A549 (cell line): ENCODE results near the gene EGLN2.

Experiments used
- ESRRA ChIP-seq: fragments of 150-350 bp; IDR thresholded peaks from 2 replicates; pipeline ENCODE4 v1.6.1; 2014; ENCODE audit warnings: mild to moderate bottlenecking, low read length, borderline replicate concordance
- JUNB ChIP-seq: fragments of >200 bp; sonication (Bioruptor Twin); formaldehyde crosslinking; IDR thresholded peaks from 2 replicates; pipeline ENCODE4 v1.6.1; 2016
- NPAS2 ChIP-seq: fragments of 250-450 bp; sonication (Bioruptor Pico); IDR thresholded peaks from 2 replicates; pipeline ENCODE4 v1.8.0; 2022; ENCODE audit warnings: mild to moderate bottlenecking, moderate library complexity, borderline replicate concordance
- POLR2A ChIP-seq: IDR thresholded peaks from 2 replicates; pipeline ENCODE4 v1.6.1; 2012; ENCODE audit warnings: mild to moderate bottlenecking, low read length
- POLR2AphosphoS2 ChIP-seq: conservative IDR thresholded peaks from 2 replicates; pipeline ENCODE4 v1.6.1; 2012; ENCODE audit warnings: low read length, improper control_type of control experiment, inconsistent platforms
- RFX5 ChIP-seq: fragments of 450-650 bp; IDR thresholded peaks from 2 replicates; pipeline ENCODE4 v1.7.1; 2014; ENCODE audit warnings: antibody characterized with exemption, mild to moderate bottlenecking, moderate library complexity
- TP53 ChIP-seq: fragments of 250-450 bp; sonication (Bioruptor Pico); IDR thresholded peaks from 2 replicates; pipeline ENCODE4 v1.5.0; 2021; ENCODE audit warnings: mild to moderate bottlenecking, moderate library complexity
- ZFP36 ChIP-seq: fragments of 450-650 bp; IDR thresholded peaks from 2 replicates; pipeline ENCODE4 v1.6.1; 2014; ENCODE audit warnings: borderline replicate concordance; ENCODE audit not compliant: partially characterized antibody
- TF ChIP-seq, protein P1 (sequence below): fragments of >200 bp; sonication (Bioruptor Twin); formaldehyde crosslinking; IDR thresholded peaks from 3 replicates; pipeline ENCODE4 v1.5.1; 2016
- TF ChIP-seq, protein P2 (sequence below): fragments of >200 bp; sonication (Bioruptor Twin); formaldehyde crosslinking; IDR thresholded peaks from 2 replicates; pipeline ENCODE4 v1.6.1; 2016
- TF ChIP-seq, protein P3 (sequence below): fragments of 150-350 bp; IDR thresholded peaks from 2 replicates; pipeline ENCODE4 v1.6.1; 2014; ENCODE audit warnings: low read depth, mild to moderate bottlenecking, low read length
- TF ChIP-seq, protein P4 (sequence below): fragments of 450-650 bp; IDR thresholded peaks from 2 replicates; pipeline ENCODE4 v1.6.1; 2014; ENCODE audit warnings: antibody characterized with exemption

DNA sequence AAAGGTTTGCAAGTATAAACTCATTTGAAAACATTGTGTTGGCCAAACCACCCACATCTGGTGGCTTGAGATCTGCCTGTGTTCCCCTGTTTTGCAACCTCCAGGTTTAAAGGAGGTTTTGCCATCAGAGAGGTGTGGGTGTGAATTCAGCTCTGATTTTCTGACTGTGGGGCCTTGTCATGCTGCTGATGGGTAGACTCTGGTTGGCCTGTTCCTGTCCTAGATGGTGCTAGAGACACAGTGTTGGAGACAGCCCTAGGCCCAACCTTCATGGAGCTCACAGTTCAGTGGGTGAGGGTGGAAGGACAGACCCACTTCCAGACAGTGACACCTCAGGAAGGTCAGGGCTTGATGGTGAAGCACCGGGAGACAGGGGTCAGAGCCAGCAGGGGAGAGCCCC lies 13.5 kb upstream of the EGLN2 start:
- TF ChIP-seq ZFP36 (no peak), NPAS2 (CRISPR knock-in tag) (no peak), POLR2A (no peak), ESRRA (no peak), POLR2AphosphoS2 (no peak), RFX5 (no peak), TP53 (CRISPR knock-in tag) (no peak), JUNB (no peak)
- TF ChIP-seq, protein P1, sequence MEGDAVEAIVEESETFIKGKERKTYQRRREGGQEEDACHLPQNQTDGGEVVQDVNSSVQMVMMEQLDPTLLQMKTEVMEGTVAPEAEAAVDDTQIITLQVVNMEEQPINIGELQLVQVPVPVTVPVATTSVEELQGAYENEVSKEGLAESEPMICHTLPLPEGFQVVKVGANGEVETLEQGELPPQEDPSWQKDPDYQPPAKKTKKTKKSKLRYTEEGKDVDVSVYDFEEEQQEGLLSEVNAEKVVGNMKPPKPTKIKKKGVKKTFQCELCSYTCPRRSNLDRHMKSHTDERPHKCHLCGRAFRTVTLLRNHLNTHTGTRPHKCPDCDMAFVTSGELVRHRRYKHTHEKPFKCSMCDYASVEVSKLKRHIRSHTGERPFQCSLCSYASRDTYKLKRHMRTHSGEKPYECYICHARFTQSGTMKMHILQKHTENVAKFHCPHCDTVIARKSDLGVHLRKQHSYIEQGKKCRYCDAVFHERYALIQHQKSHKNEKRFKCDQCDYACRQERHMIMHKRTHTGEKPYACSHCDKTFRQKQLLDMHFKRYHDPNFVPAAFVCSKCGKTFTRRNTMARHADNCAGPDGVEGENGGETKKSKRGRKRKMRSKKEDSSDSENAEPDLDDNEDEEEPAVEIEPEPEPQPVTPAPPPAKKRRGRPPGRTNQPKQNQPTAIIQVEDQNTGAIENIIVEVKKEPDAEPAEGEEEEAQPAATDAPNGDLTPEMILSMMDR: no peak
- TF ChIP-seq, protein P2, sequence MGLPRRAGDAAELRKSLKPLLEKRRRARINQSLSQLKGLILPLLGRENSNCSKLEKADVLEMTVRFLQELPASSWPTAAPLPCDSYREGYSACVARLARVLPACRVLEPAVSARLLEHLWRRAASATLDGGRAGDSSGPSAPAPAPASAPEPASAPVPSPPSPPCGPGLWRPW: no peak
- TF ChIP-seq, protein P3, sequence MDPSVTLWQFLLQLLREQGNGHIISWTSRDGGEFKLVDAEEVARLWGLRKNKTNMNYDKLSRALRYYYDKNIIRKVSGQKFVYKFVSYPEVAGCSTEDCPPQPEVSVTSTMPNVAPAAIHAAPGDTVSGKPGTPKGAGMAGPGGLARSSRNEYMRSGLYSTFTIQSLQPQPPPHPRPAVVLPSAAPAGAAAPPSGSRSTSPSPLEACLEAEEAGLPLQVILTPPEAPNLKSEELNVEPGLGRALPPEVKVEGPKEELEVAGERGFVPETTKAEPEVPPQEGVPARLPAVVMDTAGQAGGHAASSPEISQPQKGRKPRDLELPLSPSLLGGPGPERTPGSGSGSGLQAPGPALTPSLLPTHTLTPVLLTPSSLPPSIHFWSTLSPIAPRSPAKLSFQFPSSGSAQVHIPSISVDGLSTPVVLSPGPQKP: no peak
- TF ChIP-seq, protein P4, sequence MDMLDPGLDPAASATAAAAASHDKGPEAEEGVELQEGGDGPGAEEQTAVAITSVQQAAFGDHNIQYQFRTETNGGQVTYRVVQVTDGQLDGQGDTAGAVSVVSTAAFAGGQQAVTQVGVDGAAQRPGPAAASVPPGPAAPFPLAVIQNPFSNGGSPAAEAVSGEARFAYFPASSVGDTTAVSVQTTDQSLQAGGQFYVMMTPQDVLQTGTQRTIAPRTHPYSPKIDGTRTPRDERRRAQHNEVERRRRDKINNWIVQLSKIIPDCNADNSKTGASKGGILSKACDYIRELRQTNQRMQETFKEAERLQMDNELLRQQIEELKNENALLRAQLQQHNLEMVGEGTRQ: no peak
